GM21528 (cell line): ENCODE measurements around the gene TRAPPC6A.
"Not testable (repeated sequence)": the region's sequence is repeated elsewhere in the genome, so short reads cannot be mapped to it uniquely, and the experiment has no call there.

Experiments
- ATAC-seq: cut with Tn5 transposase; IDR thresholded peaks from one replicate; pipeline ENCODE4 v1.9.1; 2021; ENCODE audit warnings: mild to moderate bottlenecking, moderate library complexity; ENCODE audit not compliant: unreplicated experiment, low FRiP score

Gene TRAPPC6A

DNA sequence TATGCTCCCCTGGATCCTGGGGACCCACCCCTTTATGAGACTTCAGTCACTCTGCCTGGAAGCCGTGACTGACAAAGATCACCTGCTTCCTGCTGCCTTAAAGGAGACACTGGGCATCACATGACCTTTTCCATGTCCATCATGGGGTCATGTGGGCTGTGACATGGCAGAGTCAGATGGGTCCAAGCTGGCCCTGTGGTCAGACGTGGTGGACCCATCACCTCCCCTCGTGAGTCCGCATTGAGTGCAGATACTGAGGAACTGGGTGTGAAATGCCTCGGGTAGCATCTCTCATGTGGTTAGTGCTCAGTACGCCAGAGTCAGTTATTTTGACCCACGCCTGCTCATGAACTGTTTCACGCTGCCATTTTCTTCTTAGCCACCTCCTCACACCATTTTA, 44.4 kb downstream of the TRAPPC6A start:
- no peak for ATAC-seq

DNA sequence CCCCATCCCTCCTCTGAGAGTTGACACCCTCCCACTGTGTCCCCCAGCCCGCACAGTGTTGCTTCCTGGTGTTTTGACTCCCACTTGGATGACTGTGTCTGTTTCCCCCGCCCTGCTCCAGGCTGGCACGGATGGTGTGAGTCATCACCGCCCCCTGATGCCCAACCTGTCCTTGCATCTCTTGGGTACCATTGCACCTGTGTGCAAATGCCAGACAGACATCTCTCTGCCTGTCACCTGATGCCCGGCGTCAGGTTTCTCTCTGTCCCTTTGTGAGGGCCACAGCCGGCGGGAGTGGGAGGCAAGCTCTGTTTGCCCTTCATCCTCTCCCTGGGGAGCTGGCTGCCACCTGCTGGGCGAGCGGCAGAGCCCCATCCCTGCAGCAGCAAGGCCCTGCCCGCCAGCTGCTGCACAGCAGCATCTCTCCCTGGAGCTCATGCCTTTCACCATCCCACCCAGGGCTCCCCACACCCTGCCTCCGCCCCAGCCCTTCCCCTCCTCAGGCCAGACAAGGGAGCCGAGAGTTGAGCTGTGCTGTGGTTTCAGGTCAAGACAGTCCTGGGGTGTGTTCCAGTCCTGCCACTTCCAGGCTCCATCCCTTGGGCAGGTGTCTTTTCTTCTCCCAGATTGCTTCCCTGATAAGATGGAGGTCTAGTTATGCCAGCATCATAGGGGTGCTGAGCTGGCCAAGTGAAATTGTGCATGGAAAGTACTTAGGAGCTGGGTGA, 47.0 kb downstream of the TRAPPC6A start:
- ATAC-seq, result no peak

DNA sequence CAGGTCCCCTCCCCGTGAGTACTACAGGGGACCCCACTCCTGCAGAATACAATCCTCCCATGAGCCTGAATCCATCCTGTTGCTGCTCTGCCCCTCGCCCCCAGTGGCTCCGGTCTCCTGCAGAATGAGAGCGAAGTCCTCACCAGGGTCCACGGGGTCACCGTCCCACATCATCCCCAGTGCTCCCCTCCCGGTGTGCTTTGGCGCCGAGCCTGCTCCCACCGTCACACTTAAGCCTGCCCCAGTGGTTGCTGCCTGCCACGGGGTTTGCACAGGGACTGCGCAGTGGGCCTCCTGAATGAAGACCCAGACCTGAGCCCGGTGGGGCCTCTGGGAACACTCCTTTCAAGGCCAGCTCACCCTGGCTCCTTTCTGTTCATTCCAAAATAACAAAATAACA, 47.8 kb downstream of the TRAPPC6A start:
- no peak for ATAC-seq

DNA sequence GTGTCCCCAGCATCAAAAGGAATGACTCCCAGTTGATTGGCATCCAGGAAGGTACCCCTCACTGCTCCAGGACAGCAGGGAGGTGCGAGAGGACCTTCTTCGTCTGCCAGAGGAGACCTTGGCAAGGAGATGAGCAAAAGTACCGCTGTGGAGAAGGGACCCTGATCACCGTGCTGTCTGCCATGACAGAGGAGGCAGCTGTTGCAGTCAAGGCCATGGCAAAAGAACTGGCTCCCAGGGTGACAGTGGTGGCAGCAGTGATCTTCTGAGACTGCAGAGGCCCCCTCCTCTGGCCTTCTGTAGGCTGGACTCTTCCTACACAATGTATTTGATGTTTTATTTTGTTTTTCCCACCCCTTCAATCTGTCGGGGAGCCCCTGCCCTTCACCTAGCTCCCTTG, 49.2 kb downstream of the TRAPPC6A start:
- no peak for ATAC-seq

DNA sequence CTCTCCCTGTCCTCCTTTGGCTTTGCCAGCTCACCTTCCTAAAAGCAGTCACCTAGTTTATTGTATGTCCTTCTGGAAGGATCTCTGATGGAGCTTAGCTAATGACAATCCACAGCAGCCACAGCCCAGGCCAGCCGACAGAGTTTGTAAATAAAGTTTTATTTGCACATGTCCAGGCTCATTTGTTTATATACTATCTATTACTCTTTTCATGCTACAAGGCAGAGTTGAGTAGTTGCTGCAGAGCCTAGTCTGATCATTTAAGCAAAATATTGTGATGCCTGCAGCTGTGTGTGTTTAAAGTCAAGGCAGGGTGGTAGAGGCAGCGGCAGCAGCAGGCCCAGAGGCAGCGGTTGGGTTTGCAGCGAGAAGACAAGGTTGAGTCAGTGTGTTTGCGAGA, 49.9 kb downstream of the TRAPPC6A start:
- no peak for ATAC-seq

DNA sequence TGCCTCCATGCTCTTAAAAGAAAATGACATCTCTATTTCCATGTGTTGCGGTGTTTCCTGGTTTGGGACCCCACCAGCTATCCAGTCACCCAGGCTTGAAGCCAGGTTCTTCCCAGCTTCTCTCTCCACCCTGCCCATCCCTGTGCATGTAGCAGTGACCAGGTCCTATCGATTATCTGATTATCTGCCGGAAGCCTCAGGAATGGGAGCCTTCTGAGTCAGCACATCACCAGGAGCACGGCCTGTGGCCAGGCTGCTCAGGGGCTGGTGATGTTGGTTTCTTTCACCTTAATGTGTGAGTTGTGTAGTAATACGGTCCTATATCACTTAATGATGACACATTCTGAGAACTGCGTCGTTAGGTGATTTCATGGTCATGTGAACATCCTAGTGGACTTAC, 51.4 kb downstream of the TRAPPC6A start:
- no peak for ATAC-seq

DNA sequence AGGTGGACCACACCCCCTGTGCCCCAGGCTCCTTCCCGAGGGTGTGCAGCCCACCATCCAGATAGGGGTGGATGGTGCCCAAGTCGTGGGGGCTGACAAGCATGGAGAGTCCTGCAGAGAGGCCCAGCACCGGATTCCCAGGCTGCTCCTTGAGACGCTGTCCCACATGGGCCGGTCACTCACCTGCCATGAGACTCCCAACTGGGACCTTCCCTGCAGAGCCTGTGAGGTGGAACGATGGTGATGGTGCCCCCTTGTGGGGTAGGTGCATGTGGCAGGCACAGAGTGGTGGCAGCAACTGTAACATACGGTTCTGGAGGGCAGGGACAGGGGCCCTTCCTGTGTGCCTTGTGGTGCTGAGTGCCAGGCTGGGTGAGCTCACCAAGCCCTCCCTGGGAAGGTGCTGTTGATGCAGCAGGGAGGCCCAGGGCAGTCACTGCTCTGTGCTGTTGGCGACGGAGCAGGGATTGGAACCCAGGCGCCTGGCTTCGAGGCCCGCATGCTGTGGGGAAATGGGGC, 52.0 kb downstream of the TRAPPC6A start:
- ATAC-seq, result no peak

DNA sequence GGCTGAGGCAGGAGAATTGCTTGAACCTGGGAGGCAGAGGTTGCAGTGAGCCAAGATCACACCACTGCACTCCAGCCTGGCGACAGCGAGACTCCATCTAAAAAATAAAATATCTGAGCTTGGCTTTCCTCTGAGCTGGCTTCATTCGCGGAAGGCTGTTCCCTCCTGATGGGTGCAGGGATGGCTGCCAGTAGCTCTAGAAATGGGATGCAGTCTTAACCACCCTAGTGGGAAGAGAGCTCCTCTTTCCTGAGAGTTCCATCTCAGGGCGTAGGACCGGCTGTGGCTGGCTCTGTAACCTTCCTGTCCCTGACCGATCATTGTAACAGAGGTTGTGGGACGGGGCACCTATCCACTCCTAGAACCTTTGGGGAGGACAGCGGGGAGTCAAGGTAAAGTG, 52.7 kb downstream of the TRAPPC6A start:
- ATAC-seq, result no peak

DNA sequence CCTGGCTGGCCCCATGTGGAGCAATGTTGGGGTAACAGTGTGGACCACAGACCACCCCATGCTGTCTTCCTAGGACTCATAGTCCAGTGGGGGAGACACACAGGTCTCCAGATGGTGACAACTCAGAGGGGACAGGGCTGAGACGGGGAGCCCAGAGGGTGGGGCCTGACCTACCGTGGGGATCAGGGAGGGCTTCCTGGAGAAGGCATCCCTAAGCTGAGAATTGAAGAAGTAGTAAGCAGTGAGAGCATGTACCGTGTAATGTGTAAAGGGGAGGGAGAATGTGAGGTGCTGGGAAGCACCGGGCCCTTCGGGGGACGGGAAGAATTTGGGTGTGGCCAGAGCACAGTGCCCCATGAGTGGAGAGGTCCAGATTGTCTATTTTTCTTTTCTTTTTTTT, 54.0 kb downstream of the TRAPPC6A start:
- ATAC-seq, result no peak

DNA sequence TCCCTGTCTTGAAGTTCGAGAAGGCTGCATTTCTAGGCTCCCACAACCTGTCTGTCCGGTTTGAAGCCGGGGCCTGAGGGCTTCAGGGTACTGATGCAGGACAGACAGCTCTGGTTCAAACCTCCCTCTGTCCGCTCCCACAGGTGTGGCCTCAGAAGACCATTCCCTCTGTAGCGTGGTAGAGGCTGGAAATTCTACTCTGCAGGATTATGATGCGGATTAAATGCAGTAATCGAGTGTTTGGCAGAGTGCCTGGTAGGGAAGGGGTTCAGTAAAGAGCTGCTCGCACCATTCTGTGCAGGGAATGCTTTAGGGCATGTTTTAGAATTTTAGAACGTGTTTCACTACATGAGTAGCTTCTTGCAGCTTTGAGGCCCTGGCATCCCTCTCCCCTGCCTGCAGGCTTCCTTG, 54.6 kb downstream of the TRAPPC6A start:
- no peak for ATAC-seq

DNA sequence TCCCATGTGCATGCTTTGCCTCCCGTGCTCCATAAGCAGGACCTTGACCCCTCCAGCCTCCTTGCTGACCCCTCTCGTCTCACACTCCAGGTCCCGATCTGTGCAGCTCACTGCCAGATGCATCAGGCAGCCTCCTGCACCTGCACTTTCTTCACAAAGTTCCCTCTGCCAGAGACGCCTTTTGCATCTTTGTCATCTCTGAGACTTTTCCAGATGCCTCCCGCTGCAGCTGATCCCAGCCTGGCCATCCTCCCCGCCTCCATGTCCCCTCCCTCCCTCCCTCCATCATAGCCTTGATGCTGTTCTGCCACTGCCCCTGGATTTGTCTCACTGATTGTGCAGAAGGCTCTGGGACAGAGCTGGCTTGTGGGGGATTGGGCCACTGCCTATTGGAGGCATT, 55.2 kb downstream of the TRAPPC6A start:
- ATAC-seq, result no peak

DNA sequence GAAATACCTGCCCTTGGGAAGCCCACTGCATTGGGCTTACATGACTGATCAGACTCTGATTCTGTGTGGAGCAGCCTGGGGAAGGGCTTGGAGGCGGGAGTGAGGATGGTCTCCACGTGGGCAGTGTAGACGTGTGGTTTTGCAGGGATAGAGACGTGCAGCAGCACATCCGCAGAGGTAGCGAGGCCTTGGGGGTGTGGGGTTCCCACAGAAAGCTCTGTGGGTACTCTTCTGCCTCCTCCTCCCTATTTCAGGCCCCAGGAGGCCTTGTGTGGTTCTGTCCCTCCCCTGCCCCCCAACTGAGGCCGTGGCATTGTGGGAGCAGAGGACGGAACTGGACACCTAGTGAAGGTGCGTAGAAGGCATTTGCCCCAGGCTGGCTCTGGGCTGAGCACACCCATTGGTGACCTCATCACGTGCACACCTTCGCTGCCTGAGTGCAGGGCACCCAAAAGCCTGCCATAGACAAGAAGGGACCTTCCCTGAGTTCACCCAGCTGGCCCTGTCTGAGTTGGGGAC, 56.2 kb downstream of the TRAPPC6A start:
- ATAC-seq, result no peak

DNA sequence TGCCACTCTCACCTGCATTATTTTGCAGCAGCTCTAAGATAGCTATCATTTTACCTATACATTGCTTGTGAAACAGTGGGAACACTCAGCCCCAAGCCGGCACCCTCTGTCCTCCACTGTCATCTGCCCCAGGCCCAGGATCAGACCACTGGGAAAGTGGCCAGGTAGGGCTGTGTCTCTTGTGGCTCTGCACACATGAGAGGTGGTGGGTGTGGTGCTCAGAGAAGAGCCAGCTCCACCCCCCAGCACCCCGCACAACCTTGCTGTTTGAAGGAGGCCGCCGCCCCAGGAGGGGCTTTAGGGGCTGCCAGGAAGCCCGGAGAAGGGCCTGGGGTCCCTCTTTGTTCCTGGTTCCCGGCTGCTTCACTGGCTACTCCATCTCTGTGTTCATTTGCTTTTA, 58.5 kb downstream of the TRAPPC6A start:
- no peak for ATAC-seq

DNA sequence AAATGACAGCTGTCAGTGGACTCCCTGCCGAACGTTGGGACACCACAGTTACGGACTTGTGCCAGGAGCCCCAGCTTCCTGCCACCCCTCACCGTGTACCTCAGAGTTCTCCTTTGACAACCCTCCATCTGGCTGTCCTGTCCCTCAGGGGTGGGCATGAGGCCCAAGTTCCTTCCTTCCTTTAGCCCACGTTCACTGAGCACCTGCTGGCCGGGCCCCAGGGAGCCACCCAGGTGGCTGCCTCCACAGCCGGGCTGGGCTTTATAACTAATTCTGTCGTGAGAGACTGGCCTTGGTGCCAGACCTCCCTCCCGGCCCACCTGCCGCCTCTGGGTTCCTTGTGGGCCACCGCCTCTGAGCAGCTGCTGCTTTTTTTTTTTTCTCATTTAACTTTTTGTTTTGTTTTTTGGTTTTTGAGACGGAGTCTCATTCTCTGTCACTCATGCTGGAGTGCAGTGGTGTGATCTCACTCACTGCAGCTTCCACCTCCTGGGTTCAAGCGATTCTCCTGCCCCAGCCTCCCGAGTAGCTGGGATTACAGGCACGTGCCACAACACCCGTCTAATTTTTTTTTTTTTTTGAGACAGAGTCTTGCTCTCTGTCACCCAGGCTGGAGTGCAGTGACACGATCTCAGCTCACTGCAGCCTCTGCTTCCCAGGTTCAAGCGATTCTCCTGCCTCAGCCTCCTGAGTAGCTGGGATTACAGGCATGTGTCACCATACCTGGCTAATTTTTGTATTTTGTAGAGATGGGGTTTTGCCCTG, 59.3 kb downstream of the TRAPPC6A start:
- ATAC-seq, result not testable (repeated sequence)

DNA sequence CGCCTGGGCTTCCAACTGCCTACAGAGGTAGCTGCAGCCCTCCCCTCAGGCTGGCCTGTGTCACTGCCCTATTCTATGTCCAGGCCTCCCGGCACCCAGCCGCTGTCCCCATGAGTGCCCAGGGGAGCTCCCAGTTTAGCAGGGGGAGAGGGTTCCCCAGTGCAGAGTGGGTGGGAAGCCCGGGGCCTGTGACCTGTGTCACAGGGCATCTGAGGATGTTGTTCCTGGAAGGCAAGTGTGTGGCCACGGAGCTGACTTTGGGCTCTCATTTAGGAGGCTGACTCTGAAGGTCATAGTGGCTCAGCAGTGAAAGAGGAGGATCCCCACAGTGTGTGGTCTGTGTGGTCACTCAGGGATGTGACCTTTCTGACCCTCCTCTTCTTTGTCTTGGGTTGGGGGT, 59.9 kb downstream of the TRAPPC6A start:
- ATAC-seq, result no peak

DNA sequence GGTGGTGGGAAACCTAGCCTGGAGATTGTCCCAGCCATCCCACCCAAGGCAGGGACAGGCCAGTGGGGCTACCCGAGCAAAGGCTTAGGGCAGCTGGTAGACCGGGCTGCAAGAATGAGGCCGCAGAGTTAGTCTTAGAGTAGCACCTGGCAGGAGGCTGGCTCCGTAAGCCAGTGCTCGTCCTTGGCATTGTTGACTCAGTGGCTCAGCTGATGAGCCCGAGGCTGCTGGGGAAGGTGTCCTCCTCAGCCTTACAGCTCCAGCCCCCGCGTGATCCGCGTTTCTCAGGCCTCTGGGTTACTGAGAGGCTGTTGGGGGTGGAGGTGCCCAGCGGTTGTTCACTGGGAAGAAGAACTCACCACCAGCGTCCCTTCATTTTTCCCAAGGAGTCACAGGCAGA, 60.4 kb downstream of the TRAPPC6A start:
- no peak for ATAC-seq

DNA sequence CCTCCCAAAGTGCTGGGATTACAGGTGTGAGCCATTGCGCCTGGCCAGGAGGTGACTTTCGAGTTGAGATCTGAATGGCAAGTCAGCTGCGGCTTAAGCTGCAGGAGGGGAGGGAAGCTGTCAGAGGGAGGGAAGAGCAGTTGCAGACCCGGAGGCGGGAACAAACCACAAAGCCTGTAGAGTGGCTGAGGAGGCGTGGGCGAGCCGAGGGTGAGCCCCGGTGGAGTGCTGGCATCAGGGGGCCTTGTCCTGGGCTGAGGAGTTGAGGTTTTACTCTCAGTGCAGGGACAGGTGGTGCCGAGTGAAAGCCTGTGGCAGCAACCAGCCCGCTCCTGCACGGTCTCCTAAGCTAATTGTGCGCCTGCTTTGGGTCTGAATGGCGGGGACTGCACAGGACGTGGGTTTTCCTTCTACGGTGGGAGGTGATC, 60.9 kb downstream of the TRAPPC6A start:
- ATAC-seq, result no peak

DNA sequence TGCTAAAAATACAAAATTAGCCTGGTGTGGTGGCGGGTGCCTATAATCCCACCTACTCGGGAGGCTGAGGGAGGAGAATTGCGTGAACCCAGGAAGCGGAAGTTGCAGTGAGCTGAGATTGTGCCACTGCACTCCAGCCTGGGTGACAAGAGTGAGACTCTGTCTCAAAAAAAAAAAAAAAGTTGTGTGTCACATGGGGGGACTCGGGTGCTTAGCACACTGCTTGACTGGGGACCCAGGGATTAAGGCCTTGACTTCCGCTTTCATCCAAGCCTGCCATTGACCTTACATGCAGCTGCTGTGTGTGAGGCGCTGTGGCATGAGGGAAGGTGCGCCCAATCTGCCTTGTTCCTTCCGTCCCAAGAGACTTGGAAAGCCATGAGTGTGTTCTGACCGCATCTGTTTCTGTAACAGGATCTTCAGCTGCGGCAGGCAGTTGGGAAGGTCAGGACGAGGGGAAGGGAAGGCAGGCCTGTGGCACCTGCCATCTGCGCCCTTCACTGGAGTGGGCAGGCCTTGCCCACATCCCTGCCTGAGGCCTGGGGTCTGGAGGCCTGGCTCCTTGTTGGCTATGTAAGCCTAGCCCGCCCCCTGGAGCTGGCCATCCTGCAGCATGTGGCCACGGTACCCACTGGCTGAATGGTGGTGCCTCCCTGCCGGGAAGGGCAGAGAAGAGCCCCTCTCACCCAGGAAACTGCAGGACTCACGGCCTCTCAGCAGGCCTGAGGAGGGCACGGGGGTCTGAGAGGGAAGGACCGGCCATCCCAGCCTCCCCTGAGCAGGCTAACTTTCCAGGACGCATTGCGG, 62.0 kb downstream of the TRAPPC6A start:
- ATAC-seq, result no peak

DNA sequence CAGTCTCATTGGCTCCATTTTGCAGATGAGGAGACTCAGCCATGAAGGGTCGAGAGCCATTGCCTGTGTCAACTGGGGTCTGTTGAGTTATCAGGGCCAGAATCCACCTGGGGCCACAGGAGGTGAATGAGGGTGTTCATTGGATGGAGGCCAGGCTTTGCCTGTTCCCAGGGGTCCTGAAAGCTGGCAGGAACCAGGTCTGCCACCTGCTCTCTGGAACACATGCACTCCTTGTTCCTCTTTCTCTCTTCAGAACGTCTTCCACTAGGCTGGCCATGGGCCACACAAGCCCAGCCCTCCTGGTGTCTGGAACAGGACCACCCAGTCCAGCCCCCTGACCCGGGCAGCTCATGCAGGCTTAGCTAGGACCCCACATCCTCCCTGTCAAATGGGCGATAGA, 63.9 kb downstream of the TRAPPC6A start:
- no peak for ATAC-seq

DNA sequence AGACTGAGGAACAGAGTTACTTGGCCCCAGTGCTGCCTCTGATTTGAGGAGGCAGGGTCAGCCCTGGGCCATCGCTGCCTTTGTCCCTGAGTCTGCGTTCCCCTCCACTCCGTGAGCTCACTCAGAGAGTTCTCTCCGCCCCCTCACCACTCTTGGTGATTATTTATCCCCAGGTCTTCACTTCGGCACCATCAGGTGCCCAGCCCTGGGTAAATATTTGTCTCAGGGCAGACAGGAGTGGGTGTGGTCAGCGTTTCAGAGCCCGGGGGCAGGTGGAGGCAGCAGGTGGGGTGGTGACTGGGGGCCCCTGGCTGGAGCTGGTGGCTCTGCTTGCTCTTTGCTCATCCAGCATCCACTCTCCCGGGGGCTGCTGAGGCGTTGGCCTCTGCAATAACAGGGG, 64.4 kb downstream of the TRAPPC6A start:
- ATAC-seq, result no peak
